Activated gamma-delta T cell treated with Interleukin-2 at 50 U/mL for 16 hours (primary cell): Measurements from ENCODE around the gene MICALL2.
A peak's percentile ranks its signal among the peaks of the same experiment; 100 is the strongest.

Source experiments
- DNase-seq: peaks from one replicate; pipeline ENCODE4 v3.0.0-alpha.2; 2020

Gene MICALL2

DNA sequence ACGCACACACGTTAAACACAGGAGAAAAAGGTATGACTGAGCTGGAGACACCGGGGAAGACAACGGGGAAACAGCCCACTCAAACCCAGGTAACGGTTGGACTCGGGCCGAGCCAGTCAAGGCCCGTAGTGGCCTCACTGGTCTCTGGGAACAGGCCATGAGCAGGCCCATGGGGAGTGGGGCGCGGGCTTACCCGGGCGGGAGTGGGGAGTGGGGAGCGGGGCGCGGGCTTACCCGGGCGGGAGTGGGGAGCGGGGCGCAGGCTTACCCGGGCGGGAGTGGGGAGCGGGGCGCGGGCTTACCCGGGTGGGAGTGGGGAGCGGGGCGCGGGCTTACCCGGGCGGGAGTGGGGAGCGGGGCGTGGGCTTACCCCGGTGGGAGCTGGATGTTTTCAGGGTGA lies 33.4 kb upstream of the MICALL2 start:
- no peak for DNase-seq

DNA sequence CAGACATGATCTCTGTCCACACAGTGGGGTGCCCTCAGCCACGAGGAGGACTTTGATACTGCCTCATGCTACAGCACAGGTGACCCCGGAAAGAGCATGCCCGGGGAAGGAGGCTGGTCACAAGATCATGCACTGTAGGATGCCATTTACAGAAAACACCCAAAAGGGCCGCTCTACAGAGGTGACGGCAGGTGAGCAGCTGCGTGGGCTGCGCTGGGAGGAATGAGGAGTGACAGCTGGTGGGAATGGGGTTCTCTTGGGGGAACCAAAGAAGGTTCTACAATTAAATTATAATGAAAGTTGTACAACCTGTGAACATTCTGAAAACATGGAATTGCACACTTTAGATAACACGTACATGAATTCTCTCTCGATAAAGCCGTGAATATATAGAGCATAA lies 33.0 kb upstream of the MICALL2 start:
- no peak for DNase-seq

DNA sequence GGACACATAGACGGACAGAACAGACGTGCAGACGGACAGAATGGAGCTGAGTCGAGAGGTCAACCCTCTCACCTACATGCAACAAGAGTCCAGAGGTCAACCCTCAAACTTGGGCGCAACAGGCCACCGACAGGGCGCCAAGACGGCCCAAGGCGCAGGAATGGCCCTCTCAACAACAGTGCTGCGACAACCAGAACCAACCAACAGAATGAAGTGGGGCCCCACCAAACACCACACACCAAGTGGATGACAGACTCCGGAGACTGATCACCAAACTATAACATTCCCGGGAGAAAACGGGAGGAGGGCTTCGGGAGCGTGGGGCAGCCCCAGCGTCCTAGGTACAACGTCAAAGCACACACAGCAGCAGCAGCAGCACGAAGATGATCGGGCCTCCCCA lies 31.6 kb upstream of the MICALL2 start:
- DNase-seq, result no peak

DNA sequence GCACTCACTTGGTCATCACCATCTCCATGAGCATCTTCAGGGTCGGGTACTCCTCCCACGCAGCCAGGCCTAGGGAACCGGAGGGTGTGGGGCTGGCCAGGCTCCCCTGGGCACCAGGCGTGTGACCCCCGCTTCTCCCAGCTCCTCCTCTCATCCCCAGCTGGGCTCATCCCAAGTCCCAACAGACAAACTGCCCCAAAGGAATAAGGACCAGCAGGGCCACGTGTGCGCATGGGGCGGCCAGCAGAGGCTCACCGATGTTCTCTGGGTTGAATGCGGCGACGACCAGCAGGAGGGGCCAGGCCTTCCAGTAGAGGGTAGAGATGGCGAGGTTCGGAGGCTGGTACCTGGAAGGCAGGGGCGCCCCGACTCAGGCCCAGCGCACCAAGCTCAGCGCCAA lies 30.1 kb upstream of the MICALL2 start:
- no peak for DNase-seq

DNA sequence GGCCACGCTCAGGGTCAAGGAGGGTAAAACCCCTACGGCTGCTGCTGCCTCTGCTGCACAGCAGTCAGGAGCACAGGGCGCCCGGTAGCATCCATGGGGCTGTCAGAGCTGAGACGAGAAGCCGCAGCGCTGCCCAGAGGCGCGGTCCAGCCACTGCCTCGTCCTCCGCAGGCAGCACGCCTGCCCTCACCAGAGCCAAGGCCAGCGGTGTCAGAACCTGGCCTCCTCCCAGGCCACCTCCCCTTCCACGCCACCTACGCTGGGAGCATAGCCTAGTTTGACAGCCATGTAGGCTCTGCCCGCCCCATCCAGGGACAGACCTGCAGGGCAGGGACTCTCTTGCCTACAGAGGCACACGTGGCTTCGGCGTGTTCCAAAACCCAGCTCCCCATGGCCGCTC lies 28.7 kb upstream of the MICALL2 start:
- DNase-seq, result no peak

DNA sequence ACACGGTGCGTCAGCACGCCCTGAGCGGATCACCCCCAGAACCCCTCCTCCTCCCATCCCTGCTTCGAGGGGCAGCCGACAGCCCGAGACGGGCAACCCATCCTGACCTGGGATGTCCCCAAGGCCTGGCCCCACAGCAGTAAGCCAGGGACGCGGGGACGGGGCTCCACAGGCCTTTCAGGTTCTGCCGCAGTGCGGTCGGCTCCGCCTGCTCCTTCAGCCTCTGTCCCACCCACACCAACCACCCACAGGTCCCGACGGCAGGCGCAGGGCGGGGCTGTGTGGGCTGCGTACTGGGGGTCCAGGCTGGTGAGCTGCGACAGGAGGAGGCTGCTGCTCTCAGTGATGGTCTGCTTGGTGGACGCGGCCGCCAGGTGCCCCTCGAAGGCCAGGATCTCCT lies 28.2 kb upstream of the MICALL2 start:
- DNase-seq, result no peak

DNA sequence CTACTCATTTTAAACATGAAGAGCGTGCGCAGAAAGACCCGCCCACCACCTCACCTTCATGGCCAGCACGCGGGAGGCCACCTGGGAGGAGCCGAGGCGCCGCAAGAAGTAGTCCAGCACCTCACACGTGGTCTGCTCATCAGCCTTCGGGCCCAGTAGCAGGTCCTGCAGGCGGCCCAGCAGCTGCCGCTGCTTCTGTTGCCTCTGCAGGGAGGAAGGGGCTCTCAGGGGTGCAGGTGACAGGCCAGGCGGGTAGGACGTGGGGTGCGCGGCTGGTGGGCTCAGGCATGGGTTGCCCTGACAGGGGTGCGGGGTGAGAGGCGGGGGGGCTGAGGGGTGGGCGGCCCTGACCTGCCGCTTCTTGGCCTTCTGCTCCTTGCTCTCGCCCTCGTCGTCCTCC lies 27.3 kb upstream of the MICALL2 start:
- no peak for DNase-seq

DNA sequence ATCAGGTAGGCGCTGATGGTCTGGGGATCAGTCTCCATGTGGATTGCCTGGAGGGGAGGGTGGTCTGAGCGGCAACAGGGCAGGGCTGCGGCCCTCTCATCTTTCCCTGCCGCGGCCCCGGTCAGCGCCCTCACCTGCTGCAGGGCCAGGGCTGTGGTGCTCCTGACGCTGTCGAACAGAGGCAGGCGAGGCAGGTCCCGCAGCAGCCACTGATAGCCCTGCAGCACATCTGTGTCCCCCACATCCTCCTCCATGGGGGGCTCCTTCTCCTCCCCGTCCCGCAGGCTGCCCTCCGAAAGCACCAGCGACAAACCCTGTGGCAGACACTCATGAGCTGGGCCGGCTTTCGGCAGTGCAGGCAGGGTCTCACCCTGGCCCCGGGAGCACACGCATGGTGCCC lies 25.9 kb upstream of the MICALL2 start:
- no peak for DNase-seq

DNA sequence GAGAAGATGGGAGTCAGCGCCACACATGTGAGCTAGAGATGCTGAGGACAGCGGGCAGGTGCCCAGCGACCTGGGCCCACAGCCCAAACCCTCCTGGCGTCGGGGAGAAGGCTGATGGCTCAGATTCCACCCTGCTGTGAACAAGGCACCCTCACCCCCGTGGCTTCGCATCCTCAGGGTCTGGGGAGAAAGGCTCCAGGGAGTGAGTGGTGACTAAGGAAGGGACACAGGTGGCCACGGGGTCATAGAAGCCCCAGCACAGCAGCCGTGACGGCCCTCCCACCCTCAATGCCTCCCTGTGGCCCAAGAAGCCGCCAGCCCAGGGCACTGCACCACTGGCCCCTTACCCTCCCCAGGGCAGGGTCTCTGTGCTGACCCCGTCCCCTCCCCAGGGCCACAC lies 25.3 kb upstream of the MICALL2 start:
- DNase-seq, result no peak

DNA sequence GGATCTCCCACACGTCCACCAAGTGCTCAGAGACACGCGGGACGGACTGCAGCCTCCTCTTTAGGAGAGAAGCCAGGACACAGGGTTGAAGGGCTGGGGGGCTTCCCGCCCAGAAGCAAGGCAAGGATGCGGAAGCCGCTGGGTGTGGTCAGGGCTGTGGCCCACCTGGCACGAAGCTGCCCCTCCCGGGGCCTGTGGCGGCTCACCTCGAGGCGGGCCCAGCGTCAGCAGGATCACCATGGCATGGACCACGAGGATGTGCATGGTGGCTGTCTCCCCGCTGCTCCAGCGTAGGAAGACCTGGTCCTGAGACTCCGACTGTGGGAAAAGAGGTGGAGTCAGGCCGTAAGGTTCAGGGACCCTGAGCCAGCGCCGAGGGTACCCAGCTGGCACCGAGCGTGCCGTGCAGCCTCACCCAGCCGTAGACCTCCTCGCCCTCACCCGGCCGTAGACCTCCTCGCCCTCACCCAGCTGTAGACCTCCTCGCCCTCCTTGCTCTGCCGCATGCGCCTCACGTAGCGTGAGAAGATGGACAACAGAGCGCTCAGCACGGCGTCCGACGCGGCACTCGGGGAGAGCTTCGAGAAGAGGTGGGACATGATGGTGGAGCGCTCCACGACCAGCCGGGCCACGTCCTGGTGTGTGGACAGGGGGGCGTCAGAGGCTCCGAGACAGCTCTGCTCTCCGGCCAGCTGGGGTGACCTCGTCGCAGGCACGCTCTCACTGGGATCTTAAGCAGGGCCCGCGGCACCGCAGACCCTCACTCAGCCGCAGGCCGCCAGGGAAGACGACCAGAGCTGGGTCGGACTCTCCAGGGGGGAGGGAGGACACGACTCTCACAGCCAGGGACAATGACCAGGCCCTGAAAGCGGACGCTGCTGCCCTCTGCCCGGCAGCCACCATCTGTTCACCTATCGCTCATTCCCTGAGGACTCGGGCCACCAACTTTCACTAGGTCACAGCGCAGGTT lies 24.6 kb upstream of the MICALL2 start:
- no peak for DNase-seq

DNA sequence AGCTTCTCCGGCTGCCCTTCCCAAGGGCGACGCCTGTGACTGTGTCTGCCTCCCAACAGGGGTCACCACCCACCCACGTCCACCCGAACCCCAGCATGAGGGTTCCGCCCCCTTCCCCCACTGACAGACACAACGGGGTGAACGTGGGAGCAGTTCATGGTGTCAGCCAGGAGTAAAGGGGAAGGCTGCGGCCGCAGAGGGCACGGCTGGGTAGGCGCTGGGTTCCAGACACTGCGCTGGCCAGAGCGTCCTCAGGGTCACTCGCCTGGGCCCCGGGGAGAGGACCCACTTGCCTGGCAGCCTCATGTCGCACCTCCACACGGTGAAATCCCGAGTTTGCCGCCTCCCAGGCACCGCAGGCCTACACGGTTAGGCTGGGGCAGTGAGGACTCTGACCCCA lies 23.8 kb upstream of the MICALL2 start:
- DNase-seq, result no peak

DNA sequence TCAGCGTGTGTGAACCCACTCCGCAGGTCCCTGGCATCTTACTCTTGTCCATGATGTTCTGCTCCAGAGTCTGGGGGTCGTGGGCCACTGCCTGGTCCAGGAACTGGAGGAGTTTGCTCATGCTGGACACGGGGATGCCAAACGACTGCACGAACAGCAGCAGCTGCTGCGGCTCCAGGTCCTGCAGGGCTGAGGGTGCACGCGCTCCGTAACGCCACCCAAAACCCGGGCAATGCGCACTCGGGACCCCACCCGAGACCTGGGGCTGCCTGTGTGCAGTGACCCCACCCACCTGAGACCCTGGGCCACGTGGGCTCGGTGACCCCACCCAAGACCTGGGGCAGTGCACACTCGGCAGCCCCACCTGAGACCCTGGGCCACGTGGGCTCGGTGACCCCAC lies 22.0 kb upstream of the MICALL2 start:
- DNase-seq, result no peak

DNA sequence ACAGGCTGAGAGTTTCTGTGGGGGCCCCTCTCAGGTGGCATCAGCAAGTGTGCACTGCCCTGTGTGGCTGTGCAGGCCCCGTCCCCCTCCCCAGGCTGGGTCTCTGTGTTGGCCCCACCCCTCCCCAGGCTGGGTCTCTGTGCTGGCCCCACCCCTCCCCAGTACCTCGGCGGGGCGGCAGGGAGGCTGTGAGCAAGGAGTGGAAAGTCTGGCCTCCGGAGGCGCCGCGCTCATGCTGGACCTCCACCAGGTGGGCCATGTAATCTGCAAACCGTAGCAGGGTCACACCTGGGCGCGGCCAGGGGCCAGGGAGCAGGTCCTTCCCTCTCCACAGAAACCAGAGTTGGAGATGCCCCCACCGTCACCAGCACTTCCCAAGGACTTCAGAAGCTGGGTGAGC lies 21.4 kb upstream of the MICALL2 start:
- no peak for DNase-seq

DNA sequence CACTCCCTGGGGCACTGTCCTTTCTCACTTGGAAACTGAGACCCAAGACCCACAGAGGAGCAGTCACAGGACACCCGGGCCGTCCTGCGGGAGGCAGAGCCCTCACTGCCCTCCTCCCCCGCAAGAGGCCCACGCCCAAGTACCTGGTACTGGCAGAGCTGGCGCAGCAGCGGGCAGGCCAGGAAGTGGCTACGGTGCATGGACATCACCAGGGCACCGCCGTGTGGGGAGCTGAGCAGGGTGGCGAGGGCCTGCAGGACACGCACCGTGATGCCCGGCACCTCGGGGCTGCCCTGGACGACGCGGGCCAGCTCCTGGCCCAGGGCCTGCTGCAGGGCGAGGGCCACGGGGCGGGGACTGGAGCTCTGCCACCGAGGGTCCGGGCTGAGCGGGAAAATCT lies 20.0 kb upstream of the MICALL2 start:
- DNase-seq, result no peak

DNA sequence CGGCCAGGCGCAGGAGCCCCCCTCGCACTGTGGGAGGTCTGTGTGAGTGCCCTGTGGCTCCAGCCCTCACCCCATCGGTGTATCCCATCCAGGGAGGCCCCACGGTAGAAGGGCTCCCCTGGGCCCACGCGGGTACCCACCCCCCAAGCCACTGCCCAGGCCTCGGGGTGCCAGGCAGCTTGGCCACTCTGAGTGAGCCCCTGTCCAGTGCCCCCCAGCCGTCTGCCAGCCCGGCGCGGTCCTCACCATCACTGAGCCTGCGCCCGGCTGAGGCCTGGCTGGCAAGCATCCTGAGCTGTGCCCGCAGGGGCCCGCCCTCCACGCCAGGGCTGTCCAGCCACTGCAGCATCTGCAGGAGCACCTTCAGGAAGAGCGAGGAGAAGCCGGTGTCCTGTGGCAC lies 19.2 kb upstream of the MICALL2 start:
- no peak for DNase-seq

DNA sequence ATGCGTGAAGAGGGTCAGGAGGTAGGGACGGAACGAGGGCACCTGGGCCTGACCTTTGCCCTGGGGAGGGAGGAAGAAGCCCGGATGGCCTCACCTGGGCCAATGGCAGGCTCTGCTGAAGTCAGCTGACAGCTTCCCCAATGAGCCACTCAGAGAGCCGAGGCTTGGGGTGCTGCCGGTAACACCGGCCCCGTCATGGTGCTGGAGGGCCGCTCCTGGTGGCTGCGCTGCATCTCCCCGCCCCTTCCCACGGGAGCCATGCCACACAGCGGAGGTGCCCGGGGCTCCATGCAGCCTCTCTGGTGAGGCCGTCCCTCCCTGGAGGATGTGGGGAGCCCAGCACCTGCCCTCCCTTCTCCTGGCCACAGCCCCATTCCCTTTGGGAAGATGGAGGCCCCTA lies 17.6 kb upstream of the MICALL2 start:
- DNase-seq, result no peak

DNA sequence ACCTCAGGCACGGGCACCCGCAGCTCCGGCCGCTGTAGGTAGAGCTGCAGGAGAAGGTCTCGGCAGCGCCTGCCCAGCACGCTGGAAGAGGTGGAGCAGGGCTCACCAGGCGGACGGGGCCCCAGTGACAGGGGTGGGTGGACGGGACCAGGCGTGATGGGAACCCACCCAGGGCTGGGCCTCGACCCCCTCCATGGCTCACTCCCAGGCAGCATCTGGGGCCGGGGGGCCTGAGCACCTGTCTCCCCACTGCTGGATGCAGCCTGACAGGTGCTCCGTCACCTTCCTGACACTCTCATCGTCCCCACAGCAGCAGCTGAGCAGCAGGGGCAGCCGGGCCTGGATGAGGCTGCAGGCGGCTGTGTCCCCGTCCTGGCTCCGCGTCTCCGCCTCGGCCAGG lies 16.7 kb upstream of the MICALL2 start:
- DNase-seq, result no peak

DNA sequence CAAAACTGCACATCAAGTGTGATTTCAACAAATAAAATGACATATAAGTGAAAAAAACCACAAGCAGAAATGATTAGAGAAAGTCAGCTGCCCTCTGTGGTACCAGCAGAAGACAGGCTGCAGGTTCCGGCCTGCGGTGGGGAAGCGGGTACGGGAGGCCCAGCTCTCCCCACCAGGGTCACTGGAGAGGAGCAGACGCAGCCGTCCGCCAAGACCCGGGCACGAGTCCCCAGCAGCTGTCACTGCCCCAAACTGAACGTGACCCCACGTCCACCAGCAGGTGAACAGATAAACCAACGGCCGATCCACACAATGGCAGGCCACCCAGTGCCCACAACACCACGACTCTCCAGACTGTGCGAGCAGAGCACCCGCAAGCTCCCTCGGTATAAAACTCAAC lies 16.1 kb upstream of the MICALL2 start:
- no peak for DNase-seq

DNA sequence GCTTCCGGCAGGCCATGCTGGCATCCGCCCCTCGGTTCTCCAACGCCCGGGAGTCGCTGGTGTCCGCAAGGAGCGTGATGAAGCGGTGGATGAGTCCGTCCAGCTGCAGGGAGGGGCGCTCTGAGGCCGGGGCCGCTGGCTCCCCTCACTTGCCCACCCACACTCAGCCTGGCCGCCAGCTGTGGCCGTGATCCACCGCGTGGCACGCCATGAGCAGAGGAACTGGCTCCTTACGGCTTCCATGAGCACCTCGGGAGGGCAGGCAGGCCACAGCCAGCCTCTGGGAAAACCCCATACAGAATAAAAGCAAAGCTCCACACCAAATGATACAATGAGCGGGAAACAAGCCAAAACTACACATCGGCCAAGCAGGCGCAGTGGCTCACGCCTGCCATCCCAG lies 15.5 kb upstream of the MICALL2 start:
- no peak for DNase-seq

DNA sequence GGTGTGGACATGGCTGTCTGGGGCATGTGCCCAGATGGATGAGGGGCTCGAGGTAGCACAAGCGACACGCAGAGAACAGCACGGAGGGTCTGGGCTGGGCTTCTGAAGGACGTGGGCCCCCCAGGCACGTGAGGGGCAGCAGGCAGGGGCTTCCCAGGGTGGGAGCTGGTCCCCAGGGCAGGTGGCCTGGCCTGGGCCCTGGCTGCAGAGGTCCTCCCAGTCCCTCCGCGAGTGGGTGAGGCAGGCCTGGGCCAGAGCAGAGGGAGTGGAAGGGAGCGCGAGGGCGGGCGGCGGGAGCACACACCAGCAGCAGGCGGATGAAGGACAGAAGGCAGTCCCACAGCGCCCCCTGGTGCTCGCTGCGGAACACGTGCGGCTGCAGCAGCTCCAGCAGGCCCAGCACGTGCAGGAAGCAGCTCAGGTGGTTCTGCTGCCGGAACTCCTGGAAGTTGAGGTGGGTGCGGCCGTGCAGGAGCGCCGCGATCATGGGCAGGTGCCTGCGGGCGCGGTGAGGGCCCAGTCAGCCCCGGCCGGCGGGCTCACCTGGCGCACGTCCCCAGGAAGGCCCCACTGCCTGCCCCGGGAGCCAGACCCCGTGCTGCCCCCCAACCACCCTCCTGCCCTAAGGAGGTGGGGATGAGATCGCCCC lies 14.7 kb upstream of the MICALL2 start:
- peak; percentile 84 for DNase-seq

DNA sequence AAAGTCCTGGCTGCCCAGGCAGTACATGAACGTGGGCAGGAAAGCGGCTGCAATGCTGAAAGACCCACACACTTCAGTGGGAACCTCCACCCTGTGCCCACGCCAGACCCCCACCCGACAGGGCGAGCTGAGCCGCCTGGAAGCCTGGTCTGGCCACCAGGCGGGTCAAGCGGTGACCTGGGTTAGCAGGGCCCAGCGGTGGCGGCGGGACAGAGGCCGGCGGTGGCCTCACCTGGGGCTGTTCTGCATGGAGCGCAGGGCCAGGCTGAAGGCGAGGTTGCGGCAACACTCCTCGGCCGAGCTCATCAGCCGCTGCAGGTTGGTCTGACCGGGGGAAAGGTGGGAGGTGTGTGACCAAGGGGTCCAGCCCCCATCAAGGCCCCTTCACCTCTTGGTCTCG lies 11.6 kb upstream of the MICALL2 start:
- DNase-seq, result no peak

DNA sequence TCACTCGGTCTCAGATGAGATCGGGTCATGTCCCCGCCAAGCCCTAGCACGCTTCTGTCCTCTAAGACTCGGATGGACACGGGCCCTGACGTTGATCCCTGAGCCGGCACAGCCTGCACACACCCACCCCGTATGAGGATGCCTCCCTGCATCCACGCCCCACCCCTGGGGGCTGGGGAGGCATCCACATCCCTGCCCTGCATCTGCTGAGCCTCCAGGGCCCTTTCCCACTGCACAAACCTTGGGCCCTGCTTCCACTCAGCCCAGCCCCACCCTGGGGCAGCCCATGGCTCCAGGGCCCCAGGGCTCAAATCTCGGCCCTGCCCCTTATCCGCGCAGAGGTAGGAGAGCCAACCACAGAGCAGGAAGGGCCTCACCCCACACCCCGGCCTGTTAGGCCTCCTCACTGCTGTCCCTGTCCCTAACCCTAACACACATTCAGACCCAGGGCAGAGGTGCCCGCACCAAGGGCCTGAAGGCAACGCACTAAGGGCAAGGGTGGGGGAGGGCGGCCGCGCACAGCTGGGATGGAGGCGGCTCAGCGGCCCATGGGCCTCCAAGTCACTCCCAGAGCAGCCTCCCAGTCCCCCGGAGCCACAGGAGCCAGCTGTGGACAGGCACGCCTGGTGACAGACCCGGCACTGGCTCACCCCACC lies 9.5 kb upstream of the MICALL2 start:
- no peak for DNase-seq

DNA sequence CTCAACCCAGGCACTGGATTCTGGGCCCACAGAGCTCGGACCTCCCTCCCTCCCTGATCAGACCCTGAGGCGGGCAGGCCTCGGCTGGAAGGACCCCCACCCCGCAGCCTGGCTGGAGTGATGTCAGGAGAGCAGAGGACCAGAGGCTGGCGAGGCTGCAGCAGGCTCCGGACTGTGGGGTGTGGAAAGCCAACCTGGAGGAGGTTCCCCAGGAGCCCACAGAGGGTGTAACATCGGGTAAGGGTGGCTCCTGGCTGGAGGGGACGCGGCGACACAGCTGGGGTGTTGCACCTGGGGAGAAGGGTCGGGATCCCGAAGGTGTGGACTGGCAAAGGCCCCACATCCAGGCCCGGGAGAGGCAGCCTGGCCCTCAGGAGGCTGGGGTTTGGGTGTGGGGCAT lies 8.9 kb upstream of the MICALL2 start:
- no peak for DNase-seq
